Colonic mucosa (tissue), 4 donors: ENCODE data around the gene TNFSF12. TPM values are rescaled to one million over a fixed set of nuclear protein-coding genes. Genes with fewer than 3 reads are reported as not detected.

Experiments
- DNase-seq: peaks from one replicate; pipeline ENCODE4 v3.0.0-alpha.2; 2020
- H3K27ac ChIP-seq: fragments of 200-600 bp; one replicate; pipeline ENCODE4 v1.8.0; 2021
- H3K27me3 ChIP-seq: fragments of 200-600 bp; one replicate; pipeline ENCODE4 v1.8.0; 2021
- H3K36me3 ChIP-seq: fragments of 200-600 bp; one replicate; pipeline ENCODE4 v1.8.0; 2021
- H3K4me1 ChIP-seq: fragments of 200-600 bp; one replicate; pipeline ENCODE4 v1.8.0; 2021; ENCODE audit warnings: mild to moderate bottlenecking
- H3K4me3 ChIP-seq: fragments of 200-600 bp; one replicate; pipeline ENCODE4 v1.8.0; 2021
- H3K9ac ChIP-seq, 2 donors: one replicate each; pipeline ENCODE4 v1.7.0; 2013; ENCODE audit warnings: control low read depth in 2 of 2, low read depth in 2 of 2, low read length in 2 of 2
- H3K9me3 ChIP-seq: fragments of 200-600 bp; one replicate; pipeline ENCODE4 v1.8.0; 2021
- CTCF ChIP-seq: fragments of 200-600 bp; IDR thresholded peaks from one replicate; pipeline ENCODE4 v1.8.0; 2022; ENCODE audit warnings: antibody characterized with exemption, mild to moderate bottlenecking
- intact Hi-C: fragments of 100-400 bp; cut with DNase I; formaldehyde crosslinking; loops from one replicate; pipeline ENCODE4 v1.14.1; 2022
- total RNA-seq, 2 donors: library from RNA; stranded (reverse); fragmentation: NEBNext Ultra II Directional in 1 of 2; extraction: Animal tissue kit (Norgen Biotek cat#: 25700) in 1 of 2; gene quantifications; one replicate each; pipeline ENCODE4 v1.2.1, GENCODE V29; 2021
- donor health status: healthy.
- donor health status: DM: no; HTN: no; CAD: no.
- donor health status: DM: no; HTN: no; CAD: no.

TNFSF12 gene
- total RNA-seq, 2 donors from 2014 or later, result 11.4 to 18.3 TPM

- no peak for TF ChIP-seq CTCF
- H3K4me3 ChIP-seq, result peak within 1 kb of the TSS; percentile 95
- no peaks in the 10 kb centered on the region for H3K36me3 ChIP-seq
Measured at GRCh38 chr17:7561589-7562207, 12.8 kb downstream of the TNFSF12 start, which contains the start of gene SENP3. TSS of gene SENP3 (plus strand) at chr17:7561919. CDS start at chr17:7563077, 1,158 bp downstream.

GRCh38 chr17:7562208-7562605, 13.3 kb downstream of the TNFSF12 start:
- H3K27me3 ChIP-seq, result no peaks in the 10 kb centered on the region

More at GRCh38 chr17:7561589-7562207, 12.8 kb downstream of the TNFSF12 start, which contains the start of gene SENP3:
- Histone ChIP-seq H3K9me3 (no peaks in the 10 kb centered on the region), H3K4me1 (peaks cover 25% of the 10 kb centered on the region), H3K9ac (peak within 1 kb of the TSS; percentile 84 to 100), H3K27me3 (no peaks in the 10 kb centered on the region), H3K27ac (peak within 1 kb of the TSS; percentile 95)
- intact Hi-C loops, result loop anchor here (2.0 to 10.0 kb wide), 2 partner anchors 47 to 207 kb away; partner anchors contain the start of genes KCTD11 and TMEM95
- peak; percentile 88 for DNase-seq

GRCh38 chr17:7563115-7563869, 14.4 kb downstream of the TNFSF12 start:
- H3K9ac ChIP-seq, result no peak overlapping the region
- no peak for DNase-seq
- intact Hi-C loops, result loop anchor here (10.0 kb wide), 1 partner anchor 208 kb away; the partner anchor contains the start of genes KCTD11 and TMEM95
- no peaks in the 10 kb centered on the region for H3K9me3 ChIP-seq
- H3K4me3 ChIP-seq, result no peak overlapping the region
- no peaks in the 10 kb centered on the region for H3K36me3 ChIP-seq
- no peak for TF ChIP-seq CTCF
- H3K27ac ChIP-seq, result no peak overlapping the region
- peaks cover 19% of the 10 kb centered on the region for H3K4me1 ChIP-seq
- no peaks in the 10 kb centered on the region for H3K27me3 ChIP-seq

More at GRCh38 chr17:7562208-7562605, 13.3 kb downstream of the TNFSF12 start:
- Histone ChIP-seq H3K9me3 (no peaks in the 10 kb centered on the region), H3K4me1 (peaks cover 25% of the 10 kb centered on the region), H3K27ac (peak overlapping the region; percentile 95), H3K9ac (peak overlapping the region; percentile 84 to 93), H3K36me3 (no peaks in the 10 kb centered on the region), H3K4me3 (peak overlapping the region; percentile 95)
- intact Hi-C loops, result loop anchor here (10.0 kb wide), 1 partner anchor 207 kb away; the partner anchor contains the start of genes KCTD11 and TMEM95
- TF ChIP-seq CTCF, result no peak
- no peak for DNase-seq

DNA sequence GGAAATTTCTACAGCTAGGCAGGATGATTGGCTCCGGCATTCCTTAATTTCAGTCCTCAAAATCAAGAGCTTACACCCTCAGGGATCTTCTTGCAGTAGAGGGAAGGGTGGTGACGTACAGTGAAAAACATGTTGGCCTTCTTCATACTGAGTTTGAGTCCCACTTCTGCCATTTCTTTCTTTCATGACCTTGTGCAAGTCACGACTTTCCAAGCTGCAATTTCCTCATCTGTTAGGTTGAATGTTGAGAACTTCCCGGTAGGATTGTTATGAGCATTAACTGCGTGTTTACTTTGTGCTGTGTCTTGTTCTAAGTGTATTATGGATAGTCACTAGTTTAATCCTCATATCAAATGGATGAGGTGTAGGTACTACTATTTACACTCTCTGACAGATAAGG, 20.7 kb downstream of the TNFSF12 start:
- no peaks in the 10 kb centered on the region for H3K36me3 ChIP-seq
- no peak overlapping the region for H3K4me3 ChIP-seq
- DNase-seq, result no peak
- no peak overlapping the region for H3K27ac ChIP-seq
- H3K4me1 ChIP-seq, result peaks cover under 1% of the 10 kb centered on the region
- no peaks in the 10 kb centered on the region for H3K27me3 ChIP-seq
- intact Hi-C loops, result loop anchor here (10.0 kb wide), 1 partner anchor 215 kb away; the partner anchor contains the start of genes KCTD11 and TMEM95
- H3K9me3 ChIP-seq, result no peaks in the 10 kb centered on the region
- H3K9ac ChIP-seq, result no peak overlapping the region
- no peak for TF ChIP-seq CTCF

- H3K36me3 ChIP-seq, result peaks cover 8% of the 10 kb centered on the region
- H3K4me3 ChIP-seq, result no peak overlapping the region
- no peak for DNase-seq
- H3K27me3 ChIP-seq, result no peaks in the 10 kb centered on the region
- H3K9me3 ChIP-seq, result no peaks in the 10 kb centered on the region
- no peak overlapping the region for H3K9ac ChIP-seq
- no peak for TF ChIP-seq CTCF
- H3K4me1 ChIP-seq, result peaks cover 8% of the 10 kb centered on the region
- intact Hi-C loops, result no loop called here
- no peak overlapping the region for H3K27ac ChIP-seq
Measured at GRCh38 chr17:7570351-7570750, 21.5 kb downstream of the TNFSF12 start.
